Measurements from ENCODE around the gene ADAMTS9.

Gene ADAMTS9

DNA sequence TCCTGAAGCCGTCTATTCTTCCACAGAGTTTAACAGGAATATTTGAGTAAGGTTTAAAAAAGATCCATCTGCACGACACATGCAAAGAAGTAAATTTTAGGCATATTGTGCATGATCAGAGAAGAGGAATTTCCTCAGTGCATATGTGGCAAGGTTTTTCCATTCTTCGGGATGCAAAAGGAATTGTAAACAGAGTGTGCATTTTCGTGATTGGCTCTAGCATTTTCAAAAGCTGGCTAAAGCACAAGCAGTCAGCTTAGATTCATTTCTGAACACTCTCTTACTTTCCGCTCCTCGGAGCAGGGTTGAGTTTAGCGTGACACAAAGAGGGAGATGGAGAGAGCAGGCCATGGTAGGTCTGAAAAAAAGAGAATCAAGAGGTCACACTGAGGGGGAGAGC is 128.2 kb downstream of the ADAMTS9 start:
- TF ChIP-seq, protein P1, sequence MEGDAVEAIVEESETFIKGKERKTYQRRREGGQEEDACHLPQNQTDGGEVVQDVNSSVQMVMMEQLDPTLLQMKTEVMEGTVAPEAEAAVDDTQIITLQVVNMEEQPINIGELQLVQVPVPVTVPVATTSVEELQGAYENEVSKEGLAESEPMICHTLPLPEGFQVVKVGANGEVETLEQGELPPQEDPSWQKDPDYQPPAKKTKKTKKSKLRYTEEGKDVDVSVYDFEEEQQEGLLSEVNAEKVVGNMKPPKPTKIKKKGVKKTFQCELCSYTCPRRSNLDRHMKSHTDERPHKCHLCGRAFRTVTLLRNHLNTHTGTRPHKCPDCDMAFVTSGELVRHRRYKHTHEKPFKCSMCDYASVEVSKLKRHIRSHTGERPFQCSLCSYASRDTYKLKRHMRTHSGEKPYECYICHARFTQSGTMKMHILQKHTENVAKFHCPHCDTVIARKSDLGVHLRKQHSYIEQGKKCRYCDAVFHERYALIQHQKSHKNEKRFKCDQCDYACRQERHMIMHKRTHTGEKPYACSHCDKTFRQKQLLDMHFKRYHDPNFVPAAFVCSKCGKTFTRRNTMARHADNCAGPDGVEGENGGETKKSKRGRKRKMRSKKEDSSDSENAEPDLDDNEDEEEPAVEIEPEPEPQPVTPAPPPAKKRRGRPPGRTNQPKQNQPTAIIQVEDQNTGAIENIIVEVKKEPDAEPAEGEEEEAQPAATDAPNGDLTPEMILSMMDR (IDR thresholded peaks at IDR 0.05; ENCODE audit: insufficient read depth, low read depth, low read length, missing control alignments), result no peak
- H3K4me3 ChIP-seq (ENCODE audit: low read length), result no peak overlapping the region
- DNase-seq (ENCODE audit: low read depth), result no peak

DNA sequence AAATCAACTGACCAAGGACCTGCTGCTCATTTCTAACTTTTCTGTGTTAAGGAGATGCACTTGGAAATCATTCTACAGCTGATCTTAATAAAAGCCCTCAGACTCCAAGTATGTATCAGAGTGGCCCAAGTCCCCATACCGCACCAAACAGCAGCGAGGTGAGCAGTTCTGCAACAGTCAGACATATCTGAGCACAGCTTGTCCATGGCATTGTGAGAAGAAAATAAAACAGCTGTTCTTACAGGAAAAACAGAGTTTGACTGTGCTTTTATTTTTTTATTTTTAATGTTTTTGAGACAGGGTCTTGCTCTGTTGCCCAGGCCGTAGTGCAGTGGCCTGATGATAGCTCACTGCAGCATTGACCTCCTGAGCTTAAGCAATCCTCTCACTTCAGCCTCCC is 131.8 kb downstream of the ADAMTS9 start:
- TF ChIP-seq, protein P1 (IDR thresholded peaks at IDR 0.05; ENCODE audit: insufficient read depth, low read depth, low read length, missing control alignments), result no peak
- H3K4me3 ChIP-seq (ENCODE audit: low read length), result no peak overlapping the region
- no peak for DNase-seq (ENCODE audit: low read depth)

DNA sequence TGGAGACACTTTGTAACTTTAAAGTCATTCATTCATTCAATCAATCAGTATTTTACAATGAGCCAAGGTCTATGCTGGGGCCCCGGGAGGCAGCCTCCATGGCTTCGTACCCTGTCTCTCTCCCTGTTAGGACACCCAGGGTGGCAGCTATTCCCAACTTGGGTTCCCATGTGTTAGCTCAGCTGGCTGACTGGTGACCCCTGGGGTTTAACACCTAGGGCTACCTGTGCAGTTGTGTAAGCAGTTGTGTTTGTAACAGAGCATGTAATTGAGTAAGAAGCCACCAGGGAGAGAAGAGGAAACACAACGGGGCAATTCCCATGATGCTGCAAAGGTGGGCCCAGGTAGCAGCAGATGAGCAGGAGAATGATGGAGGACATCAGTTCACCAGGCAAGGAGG is 132.4 kb downstream of the ADAMTS9 start:
- no peak for DNase-seq (ENCODE audit: low read depth)
- TF ChIP-seq, protein P1 (IDR thresholded peaks at IDR 0.05; ENCODE audit: insufficient read depth, low read depth, low read length, missing control alignments), result no peak
- H3K4me3 ChIP-seq (ENCODE audit: low read length), result no peak overlapping the region

DNA sequence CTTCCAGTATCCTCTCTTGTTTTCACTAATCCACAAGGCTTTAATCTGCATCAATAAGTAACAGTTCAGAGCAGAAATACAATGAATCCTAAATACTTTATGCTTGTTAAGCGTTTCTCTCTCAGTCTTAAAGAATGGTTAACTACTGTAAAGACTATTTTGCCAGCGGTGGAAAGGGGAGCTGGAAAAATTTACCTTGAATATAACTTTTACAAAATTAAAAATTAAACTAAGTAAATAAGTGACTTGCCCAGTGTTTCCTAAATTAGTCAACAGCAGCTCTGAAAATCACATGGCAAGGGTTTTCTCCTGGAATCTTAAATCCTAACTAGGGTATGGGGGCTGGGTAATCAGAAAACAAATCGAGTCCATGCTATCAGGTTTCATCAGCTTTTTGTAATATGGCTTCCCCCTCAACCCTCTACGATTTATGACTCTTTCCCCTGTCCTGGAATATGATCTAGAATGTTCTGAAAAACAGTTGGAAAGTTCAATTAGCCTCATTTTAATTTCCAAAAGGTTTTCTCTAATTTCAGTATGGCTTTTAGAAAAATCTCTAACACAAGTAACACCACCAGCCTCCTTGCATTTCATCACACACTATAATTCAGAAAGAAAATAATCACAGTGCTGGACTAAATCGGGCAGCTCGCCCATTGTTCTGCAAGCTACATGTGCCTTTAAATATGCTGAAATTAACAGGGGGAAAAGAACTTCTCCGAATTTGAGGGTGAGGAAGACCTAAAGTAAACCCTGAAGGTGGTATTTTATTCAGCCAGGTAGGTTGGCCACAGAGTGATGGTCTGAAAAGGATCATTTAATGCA is 133.5 kb downstream of the ADAMTS9 start:
- TF ChIP-seq, protein P1 (IDR thresholded peaks at IDR 0.05; ENCODE audit: insufficient read depth, low read depth, low read length, missing control alignments), result no peak
- DNase-seq (ENCODE audit: low read depth), result no peak
- no peak overlapping the region for H3K4me3 ChIP-seq (ENCODE audit: low read length)

DNA sequence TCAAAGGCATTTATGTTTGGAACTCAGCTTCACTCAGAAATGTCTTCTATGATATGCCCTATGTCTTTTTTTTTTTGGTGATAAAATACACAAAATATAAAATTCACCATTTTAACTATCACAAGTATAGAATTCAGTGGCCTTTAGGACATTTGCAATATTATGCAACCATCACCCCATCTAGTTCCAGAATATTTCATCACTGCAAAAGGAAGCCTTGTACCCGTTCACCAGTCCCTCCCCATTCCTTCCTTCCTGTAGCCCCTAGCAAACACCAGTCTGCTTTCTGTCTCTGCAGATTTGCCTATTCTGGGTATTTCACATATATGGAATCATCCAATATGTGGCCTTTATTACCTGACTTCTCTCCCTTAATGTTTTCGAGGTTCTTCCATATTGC is 134.8 kb downstream of the ADAMTS9 start:
- TF ChIP-seq, protein P1 (IDR thresholded peaks at IDR 0.05; ENCODE audit: insufficient read depth, low read depth, low read length, missing control alignments), result no peak
- DNase-seq (ENCODE audit: low read depth), result no peak
- H3K4me3 ChIP-seq (ENCODE audit: low read length), result no peak overlapping the region

DNA sequence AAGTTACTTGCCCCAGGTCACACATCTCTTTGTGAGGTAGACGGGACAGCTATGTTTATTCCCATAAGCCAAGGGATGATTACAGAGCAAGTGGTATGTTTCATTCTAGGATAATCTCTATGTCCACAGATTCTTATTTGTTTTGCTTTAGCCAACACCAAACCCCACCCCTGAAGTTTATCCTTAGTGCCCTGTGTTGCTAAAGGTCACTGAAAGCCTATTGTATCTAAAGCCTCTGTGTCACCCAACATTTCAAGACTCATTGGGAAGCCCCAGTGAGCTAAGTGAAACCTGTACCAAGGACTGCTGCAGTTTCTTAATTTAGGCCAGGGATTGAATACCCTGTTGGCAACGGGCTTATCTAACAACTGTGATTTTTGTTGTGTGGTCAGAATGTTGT is 135.6 kb downstream of the ADAMTS9 start:
- TF ChIP-seq, protein P1 (IDR thresholded peaks at IDR 0.05; ENCODE audit: insufficient read depth, low read depth, low read length, missing control alignments), result no peak
- no peak overlapping the region for H3K4me3 ChIP-seq (ENCODE audit: low read length)
- no peak for DNase-seq (ENCODE audit: low read depth)

DNA sequence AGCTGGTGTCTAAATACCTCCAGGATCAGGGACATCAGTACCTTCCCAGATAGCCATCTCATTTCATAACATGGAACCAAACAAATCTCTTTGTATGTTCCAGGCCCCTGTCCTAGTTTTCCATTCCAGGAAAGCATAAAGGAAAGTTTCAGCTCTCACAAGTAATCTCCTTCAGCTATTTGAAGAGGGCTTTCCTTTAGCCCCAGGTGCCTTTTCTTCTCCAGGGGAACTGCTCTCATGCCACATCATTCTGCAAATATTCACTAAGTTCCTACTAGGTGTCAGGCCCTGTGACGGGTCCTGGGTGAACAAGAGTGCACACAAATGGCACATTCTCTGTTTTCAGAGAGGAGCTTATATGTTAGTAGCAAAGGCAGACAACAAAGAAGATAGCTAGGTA is 136.1 kb downstream of the ADAMTS9 start:
- no peak for DNase-seq (ENCODE audit: low read depth)
- H3K4me3 ChIP-seq (ENCODE audit: low read length), result no peak overlapping the region
- TF ChIP-seq, protein P1 (IDR thresholded peaks at IDR 0.05; ENCODE audit: insufficient read depth, low read depth, low read length, missing control alignments), result no peak

All from epithelial cell of esophagus (primary cell).